Renal cortical epithelial cell (primary cell): Measurements from ENCODE around the gene PKN1. TPM values are rescaled to one million over a fixed set of nuclear protein-coding genes. Genes with fewer than 3 reads are reported as not detected.
"Not testable (repeated sequence)": the region's sequence is repeated elsewhere in the genome, so short reads cannot be mapped to it uniquely, and the experiment has no call there.

ENCODE experiments used
- DNase-seq: peaks from one replicate; pipeline ENCODE4 v3.0.0-alpha.2; 2011; ENCODE audit warnings: low read depth
- total RNA-seq: library from RNA; depleted of rRNA; stranded (reverse); fragments of >200 nt; gene quantifications from 2 replicates; pipeline ENCODE4 v1.2.3, GENCODE V29; 2014

PKN1 gene
- total RNA-seq, 1 donor from 2014 or later = 99.1 TPM

GRCh38 chr19:14430712-14431111 lies 2.4 kb upstream of the PKN1 start:
- no peak for DNase-seq

DNA sequence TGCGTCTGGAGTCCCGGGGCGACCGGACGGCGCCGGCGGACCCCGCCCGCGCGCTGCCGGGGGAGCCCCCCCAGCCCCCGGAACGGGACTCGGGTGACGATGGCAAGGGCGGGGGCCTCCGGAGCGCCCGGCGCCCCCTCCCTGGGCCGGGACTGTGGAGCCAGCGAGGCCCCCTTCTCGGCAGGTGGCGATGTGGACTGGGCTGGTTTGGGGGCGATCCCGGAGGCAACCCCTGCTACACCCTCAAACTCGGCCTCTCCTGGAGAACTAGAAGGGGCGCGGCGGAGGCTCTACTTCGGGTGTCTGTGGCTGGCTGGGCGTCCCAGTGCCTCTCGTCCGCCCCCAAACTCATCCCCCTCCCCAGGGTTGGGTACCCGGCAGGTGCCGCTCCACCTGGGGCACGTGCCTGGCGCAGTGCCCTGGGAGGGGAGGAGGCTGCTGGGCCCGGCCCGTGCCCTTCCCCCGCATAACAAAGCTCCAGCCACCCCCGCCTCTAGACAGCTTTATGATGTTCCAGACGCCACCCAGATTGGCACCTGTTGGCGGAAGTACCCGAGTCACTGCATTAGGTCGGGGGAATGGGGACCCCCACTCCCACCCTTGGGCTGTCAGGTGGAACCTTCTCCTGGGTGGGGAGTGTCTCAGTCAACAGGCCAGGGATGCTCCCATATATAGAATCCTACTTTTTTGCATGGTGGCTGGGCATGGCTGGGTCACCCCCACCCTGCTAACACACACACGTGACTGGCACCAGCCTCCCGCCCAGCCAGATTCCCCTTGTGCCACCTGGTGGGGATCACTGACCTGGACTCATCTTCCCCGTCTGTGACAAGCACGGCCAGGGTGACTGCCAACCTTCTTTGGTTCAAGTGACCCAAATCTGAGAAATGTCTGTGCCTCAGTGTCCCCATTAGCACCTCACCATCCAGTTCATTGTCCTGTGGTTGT lies 722 bp downstream of the PKN1 start:
- DNase-seq = no peak

DNA sequence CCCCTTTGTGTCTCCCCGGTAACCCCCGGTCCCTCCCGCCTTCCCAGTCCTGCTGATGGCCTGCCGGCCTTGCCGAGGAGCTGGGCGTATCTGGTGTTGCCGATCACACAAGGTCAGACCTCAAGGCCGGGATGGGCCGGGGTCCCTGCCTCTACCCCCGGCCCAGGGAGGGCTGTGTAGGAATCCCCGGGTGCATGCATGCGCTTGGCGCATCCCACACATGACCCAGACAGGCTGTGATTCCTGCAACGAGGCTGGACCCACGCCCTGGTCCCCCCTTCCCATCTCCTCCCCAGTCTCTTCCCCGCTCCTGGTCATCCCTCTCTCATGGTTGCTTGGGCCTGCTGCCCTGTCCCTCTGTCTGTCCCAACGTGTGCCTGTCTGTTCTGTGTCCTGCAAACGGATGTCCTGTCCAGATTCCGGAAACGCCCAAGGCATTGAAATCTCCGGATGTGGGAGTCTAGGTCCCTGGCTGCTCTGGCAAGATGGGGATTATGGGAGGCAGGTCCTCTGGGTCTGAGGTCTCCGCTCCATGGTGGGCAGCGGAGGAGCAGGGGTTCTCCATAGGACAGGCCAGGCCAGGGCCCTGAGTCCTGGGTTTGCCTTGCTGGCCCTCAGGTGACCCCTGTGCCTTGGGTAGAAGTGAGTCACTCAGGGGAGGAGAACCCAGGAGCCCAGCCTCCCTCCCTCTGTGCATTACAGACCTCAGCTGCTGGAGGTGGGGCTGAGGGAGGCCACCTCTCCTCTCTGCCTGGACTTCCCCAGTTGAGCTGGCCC lies 1.6 kb downstream of the PKN1 start:
- DNase-seq = peak; percentile 79

- DNase-seq = no peak
Measured at GRCh38 chr19:14435320-14436050, 2.4 kb downstream of the PKN1 start.

GRCh38 chr19:14437578-14438140 lies 4.6 kb downstream of the PKN1 start:
- DNase-seq = no peak

DNA sequence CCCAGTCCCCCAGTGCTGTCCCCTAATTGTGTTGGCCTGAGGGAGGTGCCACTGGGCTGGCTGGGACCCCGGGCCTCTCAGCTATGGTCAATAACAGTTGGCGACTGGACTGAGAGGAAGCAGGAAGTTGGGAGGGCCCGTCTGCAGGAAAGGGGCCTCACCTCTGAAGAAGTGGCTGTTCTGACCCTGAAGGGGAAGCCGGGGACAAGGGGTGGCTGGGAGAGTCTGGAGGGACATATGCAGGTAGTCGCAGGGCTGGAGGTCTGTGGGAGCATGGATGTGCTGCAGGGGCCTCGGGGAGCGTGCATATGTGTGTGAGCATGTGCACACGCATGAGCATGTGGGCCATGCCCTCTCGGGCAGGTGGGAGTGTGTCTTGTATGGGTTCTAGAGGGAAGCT lies 5.9 kb downstream of the PKN1 start:
- no peak for DNase-seq

- DNase-seq = no peak
Measured at GRCh38 chr19:14440049-14440448, 6.9 kb downstream of the PKN1 start.

DNA sequence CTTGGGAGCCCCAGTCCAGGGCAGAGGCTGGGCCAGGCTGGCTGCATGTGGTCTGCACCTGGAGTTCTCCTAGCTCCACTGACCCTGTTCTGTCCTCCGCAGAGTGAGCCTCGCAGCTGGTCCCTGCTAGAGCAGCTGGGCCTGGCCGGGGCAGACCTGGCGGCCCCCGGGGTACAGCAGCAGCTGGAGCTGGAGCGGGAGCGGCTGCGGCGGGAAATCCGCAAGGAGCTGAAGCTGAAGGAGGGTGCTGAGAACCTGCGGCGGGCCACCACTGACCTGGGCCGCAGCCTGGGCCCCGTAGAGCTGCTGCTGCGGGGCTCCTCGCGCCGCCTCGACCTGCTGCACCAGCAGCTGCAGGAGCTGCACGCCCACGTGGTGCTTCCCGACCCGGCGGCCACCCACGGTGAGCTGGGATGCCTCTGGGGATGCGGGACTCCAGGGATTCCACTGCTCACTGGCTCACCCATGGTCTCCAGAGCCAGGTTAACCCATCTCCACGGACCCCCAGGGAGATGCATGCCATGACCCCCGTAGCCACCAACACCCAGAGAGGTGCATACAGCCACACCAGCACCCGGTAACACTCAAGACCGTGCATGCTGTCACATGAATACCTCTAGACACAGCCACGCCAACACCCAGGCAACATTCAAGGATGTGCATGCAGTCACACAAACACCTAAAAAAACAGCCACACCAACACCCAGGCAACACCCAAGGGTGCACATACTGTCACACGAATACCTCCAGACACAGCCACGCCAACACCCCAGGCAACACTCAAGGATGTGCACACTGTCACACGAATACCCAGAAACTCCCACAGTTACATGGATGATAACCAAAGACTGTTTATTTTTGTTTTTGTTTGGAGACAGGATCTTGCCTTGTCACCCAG lies 8.2 kb downstream of the PKN1 start:
- no peak for DNase-seq

DNA sequence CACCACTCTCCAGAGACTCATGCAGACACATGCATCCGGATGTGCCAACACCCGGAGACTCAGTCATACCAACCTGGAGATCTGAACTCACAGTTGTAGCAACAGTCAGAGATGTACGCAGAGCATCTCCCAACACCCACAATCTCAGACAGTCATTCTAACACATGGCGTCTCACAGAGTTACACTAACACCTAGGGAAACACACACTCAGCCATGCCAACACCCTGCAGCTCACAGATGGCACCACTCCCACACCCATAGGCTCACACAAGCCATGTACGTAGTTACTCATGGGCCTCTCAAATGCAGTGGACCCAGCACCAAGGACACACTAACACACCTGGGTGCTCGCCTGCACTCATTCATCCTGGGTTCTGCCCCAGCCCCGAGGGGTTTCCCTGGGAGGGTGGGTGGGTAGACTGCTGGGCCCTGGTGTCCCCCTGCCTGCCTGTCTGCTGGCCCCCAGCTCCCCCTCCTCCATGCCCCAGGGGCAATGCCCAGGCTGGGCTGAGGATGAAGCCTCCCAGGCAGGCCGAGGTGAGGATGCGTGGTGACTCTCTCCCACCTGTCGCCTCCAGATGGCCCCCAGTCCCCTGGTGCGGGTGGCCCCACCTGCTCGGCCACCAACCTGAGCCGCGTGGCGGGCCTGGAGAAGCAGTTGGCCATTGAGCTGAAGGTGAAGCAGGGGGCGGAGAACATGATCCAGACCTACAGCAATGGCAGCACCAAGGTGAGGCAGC lies 10.0 kb downstream of the PKN1 start:
- no peak for DNase-seq

- DNase-seq = no peak
Measured at GRCh38 chr19:14443632-14444216, 10.6 kb downstream of the PKN1 start.

DNA sequence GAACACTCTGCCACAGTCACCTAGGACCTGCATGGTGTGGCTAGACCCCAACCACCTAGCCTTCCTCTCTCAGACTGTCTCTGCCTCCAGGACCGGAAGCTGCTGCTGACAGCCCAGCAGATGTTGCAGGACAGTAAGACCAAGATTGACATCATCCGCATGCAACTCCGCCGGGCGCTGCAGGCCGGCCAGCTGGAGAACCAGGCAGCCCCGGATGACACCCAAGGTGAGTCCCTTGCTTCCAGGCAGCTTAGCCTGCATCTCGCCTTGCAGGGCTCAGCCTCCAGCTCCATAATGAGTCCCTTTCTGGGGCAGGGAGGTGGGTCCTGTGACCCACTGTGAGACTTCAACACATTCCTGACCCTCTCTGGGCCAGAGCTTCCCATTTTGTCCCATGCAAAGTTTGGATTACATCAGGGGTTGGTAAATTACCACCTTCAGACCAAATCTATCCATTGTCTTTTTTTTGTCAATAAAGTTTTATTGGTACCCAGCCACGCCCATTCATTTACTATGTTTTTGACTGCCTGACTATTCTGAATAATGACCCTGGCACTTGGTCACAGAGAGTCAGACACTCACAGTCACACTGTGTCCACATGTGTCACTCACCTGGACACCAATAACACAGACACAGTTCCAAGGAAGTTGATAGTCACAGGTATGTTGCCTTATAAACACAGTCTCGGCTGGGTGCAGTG lies 13.4 kb downstream of the PKN1 start:
- DNase-seq = no peak

DNA sequence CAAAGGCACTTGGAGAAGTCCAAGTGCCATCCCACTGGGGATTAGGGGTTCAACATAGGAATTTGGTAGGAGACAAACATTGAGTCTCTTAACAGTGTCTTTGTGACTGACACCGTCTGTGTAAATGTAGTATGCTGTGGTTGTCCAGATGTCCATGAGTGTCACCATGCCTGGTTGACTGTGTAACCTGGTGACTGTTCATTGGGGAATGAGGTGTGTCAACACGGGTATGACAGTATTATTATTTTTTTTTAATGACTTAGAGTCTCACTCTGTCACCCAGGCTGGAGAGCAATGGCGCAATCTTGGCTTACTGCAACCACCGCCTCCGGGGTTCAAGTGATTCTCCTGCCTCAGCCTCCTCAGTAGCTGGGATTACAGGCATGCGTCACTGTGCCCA lies 16.2 kb downstream of the PKN1 start:
- peak; percentile 46 for DNase-seq

- no peak for DNase-seq
Measured at GRCh38 chr19:14450168-14450874, 17.2 kb downstream of the PKN1 start.

- no peak for DNase-seq
Measured at GRCh38 chr19:14450876-14451275, 17.8 kb downstream of the PKN1 start.

GRCh38 chr19:14452303-14452702 lies 19.2 kb downstream of the PKN1 start:
- DNase-seq = not testable (repeated sequence)

GRCh38 chr19:14459703-14460102 lies 26.6 kb downstream of the PKN1 start:
- DNase-seq = no peak

DNA sequence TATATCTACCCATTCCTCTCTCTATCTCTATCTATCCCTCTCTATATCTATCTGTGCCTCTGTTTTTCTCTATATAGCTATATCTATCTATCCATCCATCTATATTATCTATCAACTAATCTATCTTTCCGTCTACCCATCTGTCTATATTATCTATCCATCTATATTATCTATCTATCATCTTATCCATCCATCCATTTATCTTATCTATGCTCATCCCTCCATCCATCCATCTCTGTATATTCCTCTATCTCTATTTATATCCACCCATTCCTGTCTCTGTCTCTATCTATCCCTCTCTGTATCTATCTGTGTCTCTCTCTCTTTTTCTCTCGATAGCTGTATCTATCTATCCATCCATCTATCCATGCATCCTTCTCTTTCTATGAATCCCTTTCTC lies 27.8 kb downstream of the PKN1 start:
- DNase-seq = no peak

- DNase-seq = not testable (repeated sequence)
Measured at GRCh38 chr19:14462401-14462800, 29.3 kb downstream of the PKN1 start.
